Activated T-helper 17 cell treated with anti-CD3 and anti-CD28 coated beads, Interleukin-2, amount 50 U/mL, for 72 hours (primary cell): ENCODE data around the gene LRRC7. TPM values are rescaled to one million over a fixed set of nuclear protein-coding genes. Genes with fewer than 3 reads are reported as not detected.
"Not testable (repeated sequence)": the region's sequence is repeated elsewhere in the genome, so short reads cannot be mapped to it uniquely, and the experiment has no call there.

ENCODE experiments used
- ATAC-seq: fragments of 150-1000 bp; cut with Tn5 transposase; replicated peaks from 2 replicates; pipeline ENCODE4 v1.10.0; 2021; ENCODE audit warnings: mild to moderate bottlenecking, moderate library complexity
- H3K27ac Mint-ChIP-seq: one replicate; pipeline ENCODE4 v1.8.0; 2022; ENCODE audit warnings: mixed read lengths
- H3K27me3 Mint-ChIP-seq: one replicate; pipeline ENCODE4 v1.8.0; 2022; ENCODE audit warnings: mixed read lengths
- H3K36me3 Mint-ChIP-seq: one replicate; pipeline ENCODE4 v1.8.0; 2022; ENCODE audit warnings: low read depth, mild to moderate bottlenecking, mixed read lengths
- H3K4me1 Mint-ChIP-seq: one replicate; pipeline ENCODE4 v1.8.0; 2022; ENCODE audit warnings: mixed read lengths
- H3K4me3 Mint-ChIP-seq: one replicate; pipeline ENCODE4 v1.8.0; 2022; ENCODE audit warnings: mild to moderate bottlenecking, mixed read lengths
- H3K9me3 Mint-ChIP-seq: one replicate; pipeline ENCODE4 v1.8.0; 2022; ENCODE audit warnings: mixed read lengths
- total RNA-seq, 2 donors: library from RNA; stranded (reverse); gene quantifications; one replicate each; pipeline ENCODE4 v1.2.3, GENCODE V29; 2022

Gene LRRC7
- total RNA-seq, 2 donors from 2014 or later, result not detected

DNA sequence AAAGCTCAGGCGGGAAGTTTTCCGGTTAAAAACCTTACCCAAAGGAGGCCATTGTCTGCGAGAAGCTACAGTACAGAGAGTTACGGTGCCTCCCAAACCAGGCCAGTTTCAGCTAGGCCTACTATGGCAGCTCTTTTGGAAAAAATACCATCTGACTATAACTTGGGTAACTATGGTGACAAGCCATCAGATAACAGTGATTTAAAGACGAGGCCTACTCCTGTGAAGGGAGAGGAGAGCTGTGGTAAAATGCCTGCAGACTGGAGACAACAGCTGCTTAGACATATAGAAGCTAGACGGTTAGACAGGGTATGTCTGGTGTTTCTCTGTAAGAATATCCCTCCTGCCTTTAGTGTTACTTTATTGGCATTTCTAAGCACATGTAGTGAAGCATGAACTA lies 471.8 kb downstream of the LRRC7 start:
- no peak for ATAC-seq
- Mint-ChIP-seq H3K27ac (no peak overlapping the region), H3K4me3 (no peak overlapping the region), H3K27me3 (no peaks in the 10 kb centered on the region), H3K4me1 (no peaks in the 10 kb centered on the region), H3K9me3 (no peaks in the 10 kb centered on the region), H3K36me3 (no peaks in the 10 kb centered on the region)

DNA sequence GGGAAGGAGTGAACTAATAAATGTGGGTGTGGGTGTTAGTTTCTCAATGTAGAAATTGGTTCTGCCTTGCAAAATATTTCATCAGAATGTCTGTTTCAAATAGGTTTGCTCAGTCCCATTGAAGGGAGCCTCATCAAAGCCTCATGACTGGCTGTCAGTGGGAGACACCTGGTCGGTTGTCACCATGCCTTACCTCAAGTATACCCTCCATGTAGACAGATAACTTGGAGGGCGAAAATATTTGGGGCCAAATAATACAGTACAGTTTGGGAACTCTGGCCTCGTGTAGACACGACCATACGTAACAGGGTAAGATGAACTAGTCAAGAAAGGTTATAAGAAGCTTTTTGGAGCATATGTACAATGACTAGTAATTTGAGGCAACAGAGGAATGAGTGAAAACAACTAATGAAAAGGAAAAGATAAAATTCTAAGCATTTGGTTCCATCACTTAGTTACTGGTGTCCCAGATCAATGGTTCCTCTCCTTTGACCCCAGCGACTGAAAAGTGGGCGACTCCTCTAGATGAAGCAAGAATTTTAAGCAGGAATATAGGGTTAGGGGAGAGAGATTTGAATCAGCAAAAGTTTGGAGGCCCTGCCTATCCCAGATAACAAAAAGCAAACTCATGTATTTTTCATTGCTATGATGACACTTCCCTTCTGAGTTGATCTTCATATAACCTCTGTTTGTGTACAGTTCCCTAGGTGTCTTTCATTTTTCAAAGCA lies 473.8 kb downstream of the LRRC7 start:
- no peaks in the 10 kb centered on the region for H3K36me3 Mint-ChIP-seq
- no peak overlapping the region for H3K27ac Mint-ChIP-seq
- no peaks in the 10 kb centered on the region for H3K4me1 Mint-ChIP-seq
- no peaks in the 10 kb centered on the region for H3K9me3 Mint-ChIP-seq
- H3K4me3 Mint-ChIP-seq, result no peak overlapping the region
- no peaks in the 10 kb centered on the region for H3K27me3 Mint-ChIP-seq
- ATAC-seq, result no peak

DNA sequence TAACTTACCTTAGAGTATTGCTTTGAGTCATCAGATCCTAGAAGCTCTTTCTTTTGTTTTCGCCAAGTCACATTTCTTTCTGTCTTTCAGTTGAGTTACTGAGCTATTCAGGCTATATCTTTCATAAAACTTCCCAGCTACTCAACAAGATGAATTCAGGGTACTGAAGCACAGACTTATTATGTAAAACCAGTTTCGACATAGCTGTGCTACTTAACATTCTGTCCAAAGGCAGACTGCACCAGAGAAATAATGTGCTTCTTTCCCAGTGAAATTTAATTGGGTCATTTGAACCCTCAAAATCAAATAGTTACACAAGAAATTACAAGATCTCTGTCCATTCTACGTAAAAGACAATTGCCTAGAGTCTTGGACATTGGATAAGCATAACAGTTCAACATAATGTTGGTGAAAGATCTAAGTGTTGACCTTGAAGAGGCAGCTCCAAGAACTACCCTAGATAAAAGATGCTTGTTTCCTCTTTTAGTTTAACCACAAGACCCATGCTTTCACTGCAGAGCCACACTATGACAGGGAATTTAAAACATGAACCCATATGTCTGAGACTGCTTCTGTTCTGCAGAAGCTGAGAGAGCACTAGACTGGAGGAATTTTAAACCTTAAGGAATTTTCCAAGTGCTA lies 474.5 kb downstream of the LRRC7 start:
- Mint-ChIP-seq H3K9me3 (no peaks in the 10 kb centered on the region), H3K4me1 (no peaks in the 10 kb centered on the region), H3K27me3 (no peaks in the 10 kb centered on the region), H3K36me3 (no peaks in the 10 kb centered on the region), H3K27ac (no peak overlapping the region), H3K4me3 (no peak overlapping the region)
- no peak for ATAC-seq

DNA sequence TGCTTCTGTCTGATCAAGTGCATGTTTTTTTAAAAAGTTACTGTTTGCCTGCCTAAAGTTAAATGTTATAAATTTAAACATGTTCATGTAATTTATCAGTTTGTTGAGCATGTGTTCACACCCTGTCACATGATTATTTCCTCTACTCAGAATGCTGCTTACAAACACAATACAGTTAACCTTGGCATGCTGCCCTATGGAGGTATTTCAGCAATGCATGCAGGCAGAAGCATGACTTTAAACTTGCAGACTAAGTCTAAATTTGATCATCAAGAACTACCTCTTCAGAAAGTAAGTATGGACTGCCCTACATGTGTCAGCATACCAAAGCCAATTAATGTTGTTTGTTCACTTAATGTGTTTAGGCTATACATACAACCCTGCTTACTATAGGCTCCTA lies 476.1 kb downstream of the LRRC7 start:
- H3K27ac Mint-ChIP-seq, result no peak overlapping the region
- no peaks in the 10 kb centered on the region for H3K36me3 Mint-ChIP-seq
- H3K9me3 Mint-ChIP-seq, result no peaks in the 10 kb centered on the region
- no peak overlapping the region for H3K4me3 Mint-ChIP-seq
- no peak for ATAC-seq
- H3K4me1 Mint-ChIP-seq, result no peaks in the 10 kb centered on the region
- H3K27me3 Mint-ChIP-seq, result no peaks in the 10 kb centered on the region

DNA sequence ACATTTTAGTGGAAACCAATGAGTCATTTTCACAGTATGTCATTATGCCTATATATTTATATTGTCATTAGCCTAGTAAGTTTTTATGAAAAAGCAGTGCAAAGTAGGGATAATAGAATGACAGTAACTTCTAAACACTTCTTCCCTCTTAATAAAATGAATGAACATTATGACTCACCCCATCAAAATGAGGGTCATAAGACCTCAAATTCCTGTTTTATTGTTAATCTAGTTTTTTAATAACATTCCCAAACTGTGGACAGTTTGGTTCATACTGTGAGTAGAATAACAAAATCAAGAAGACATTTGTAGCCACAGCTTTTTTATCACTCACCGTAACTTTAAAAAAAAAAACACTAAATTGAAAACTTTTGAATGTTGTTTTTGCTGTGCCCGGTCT lies 477.1 kb downstream of the LRRC7 start:
- Mint-ChIP-seq H3K27ac (no peak overlapping the region), H3K4me1 (no peaks in the 10 kb centered on the region), H3K36me3 (no peaks in the 10 kb centered on the region), H3K4me3 (no peak overlapping the region), H3K27me3 (no peaks in the 10 kb centered on the region), H3K9me3 (no peaks in the 10 kb centered on the region)
- no peak for ATAC-seq

DNA sequence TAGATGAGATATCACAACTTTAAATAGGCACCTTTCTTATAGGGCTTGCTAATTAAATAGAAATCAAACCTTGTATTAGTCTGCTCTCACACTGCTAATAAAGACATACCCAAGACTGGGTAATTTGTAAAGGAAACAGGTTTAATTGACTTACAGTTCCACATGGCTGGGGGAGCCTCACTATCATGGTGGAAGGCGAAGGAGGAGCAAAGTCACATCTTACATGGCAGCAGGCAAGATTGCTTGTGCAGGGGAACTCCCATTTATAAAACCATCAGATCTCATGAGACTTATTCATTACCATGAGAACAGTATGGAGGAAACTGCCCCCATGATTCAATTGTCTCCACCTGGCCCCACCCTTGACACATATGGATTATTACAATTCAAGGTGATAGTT lies 477.9 kb downstream of the LRRC7 start:
- not testable (repeated sequence) for H3K27me3 Mint-ChIP-seq, H3K9me3 Mint-ChIP-seq, ATAC-seq, H3K27ac Mint-ChIP-seq, H3K36me3 Mint-ChIP-seq, H3K4me1 Mint-ChIP-seq, H3K4me3 Mint-ChIP-seq

DNA sequence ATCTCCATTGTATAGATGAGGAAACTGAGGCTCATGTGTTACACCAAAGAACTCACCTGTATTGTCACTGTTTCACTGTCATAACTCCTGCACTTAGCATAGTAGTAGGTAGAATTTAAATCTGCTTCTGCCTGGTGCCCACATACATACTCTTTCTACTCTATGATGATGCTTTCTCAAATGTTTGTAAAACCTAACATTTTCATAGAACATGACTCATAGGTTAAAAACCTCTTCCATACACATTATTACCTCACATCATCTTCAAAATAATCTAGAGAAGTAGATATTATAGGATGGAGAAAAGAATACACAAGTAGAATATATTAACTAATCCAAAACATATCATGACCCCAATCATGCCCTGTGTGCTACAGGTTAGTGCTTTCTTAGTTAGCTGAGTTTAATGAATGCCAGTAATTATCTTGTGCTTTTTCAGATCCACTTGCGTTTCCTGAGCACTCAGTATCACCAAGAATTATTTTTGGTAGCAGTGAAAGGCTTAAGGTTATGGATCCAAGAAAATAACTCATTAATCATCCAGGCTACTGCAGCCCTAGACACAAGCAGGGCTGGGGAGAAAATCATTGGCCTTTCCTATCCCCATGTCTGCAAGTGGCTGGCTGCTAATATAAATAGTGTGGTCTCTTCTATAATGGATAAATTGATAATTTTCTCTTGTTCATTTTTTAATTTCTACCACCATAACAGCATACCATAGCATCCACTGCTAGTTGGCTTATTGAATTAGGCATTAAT lies 480.8 kb downstream of the LRRC7 start:
- no peak overlapping the region for H3K27ac Mint-ChIP-seq
- ATAC-seq, result no peak
- no peaks in the 10 kb centered on the region for H3K36me3 Mint-ChIP-seq
- H3K27me3 Mint-ChIP-seq, result no peaks in the 10 kb centered on the region
- no peak overlapping the region for H3K4me3 Mint-ChIP-seq
- H3K9me3 Mint-ChIP-seq, result no peaks in the 10 kb centered on the region
- no peaks in the 10 kb centered on the region for H3K4me1 Mint-ChIP-seq

DNA sequence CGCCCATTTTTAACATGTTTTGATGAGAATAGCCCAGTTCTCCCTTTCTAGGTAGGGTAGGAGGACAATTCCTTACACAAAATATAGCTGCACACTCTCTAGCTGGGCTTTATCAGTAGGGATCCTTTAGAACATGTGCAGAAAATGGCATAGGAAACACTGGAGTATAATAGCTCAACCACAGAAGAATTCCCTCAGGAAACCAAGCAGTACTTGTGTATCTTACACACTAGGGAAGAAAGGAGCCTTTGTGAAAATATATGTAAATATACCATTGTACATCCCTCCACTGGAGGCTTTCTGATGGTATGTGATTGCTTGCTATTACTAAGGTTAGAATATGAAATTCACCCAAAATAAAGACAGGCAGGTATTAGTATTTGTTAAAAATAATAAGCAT lies 484.2 kb downstream of the LRRC7 start:
- no peak overlapping the region for H3K27ac Mint-ChIP-seq
- no peak overlapping the region for H3K4me3 Mint-ChIP-seq
- no peak for ATAC-seq
- no peaks in the 10 kb centered on the region for H3K9me3 Mint-ChIP-seq
- H3K27me3 Mint-ChIP-seq, result no peaks in the 10 kb centered on the region
- H3K4me1 Mint-ChIP-seq, result no peaks in the 10 kb centered on the region
- H3K36me3 Mint-ChIP-seq, result no peaks in the 10 kb centered on the region

DNA sequence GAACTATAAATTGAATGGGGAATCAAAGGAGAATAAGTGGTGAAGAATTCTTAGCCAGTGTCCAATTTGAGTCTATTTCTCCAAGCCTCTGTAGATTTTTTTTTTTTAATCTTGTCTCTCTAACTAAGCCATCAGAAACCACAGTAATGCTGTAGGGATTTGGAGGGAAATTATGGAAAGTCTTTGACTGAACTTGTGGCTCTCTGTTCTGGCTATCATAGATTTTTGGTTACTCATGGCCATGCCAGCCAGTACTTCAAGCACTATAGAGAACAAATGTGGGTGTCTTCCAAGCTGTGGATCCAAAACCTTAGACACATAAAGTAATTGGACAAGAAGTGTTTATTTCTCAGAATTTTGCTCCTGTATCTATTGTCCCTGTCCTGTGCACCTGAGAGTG lies 489.8 kb downstream of the LRRC7 start:
- H3K4me1 Mint-ChIP-seq, result no peaks in the 10 kb centered on the region
- H3K27me3 Mint-ChIP-seq, result no peaks in the 10 kb centered on the region
- no peak overlapping the region for H3K4me3 Mint-ChIP-seq
- no peak for ATAC-seq
- no peak overlapping the region for H3K27ac Mint-ChIP-seq
- H3K9me3 Mint-ChIP-seq, result no peaks in the 10 kb centered on the region
- no peaks in the 10 kb centered on the region for H3K36me3 Mint-ChIP-seq

DNA sequence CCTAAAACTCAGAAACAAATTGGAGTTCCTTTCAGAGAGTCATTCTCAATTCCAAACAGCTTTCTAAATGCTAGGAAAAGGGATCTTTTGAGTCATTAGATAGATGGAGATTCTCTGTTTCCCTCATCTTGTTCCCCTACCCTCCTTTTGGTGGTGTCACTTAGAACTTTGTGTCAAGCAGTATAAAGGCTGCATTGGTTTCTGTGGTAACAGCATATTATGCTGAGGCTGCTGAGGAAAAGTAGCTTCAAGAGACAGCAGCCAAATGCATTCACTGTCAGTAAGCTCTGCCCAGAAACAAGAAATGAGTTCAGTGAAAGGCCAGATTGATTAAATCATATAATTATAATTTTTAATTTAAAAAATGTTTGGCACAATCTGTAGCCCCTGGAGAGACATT lies 493.5 kb downstream of the LRRC7 start:
- no peaks in the 10 kb centered on the region for H3K4me1 Mint-ChIP-seq
- no peaks in the 10 kb centered on the region for H3K36me3 Mint-ChIP-seq
- H3K4me3 Mint-ChIP-seq, result no peak overlapping the region
- no peaks in the 10 kb centered on the region for H3K27me3 Mint-ChIP-seq
- no peaks in the 10 kb centered on the region for H3K9me3 Mint-ChIP-seq
- no peak for ATAC-seq
- no peak overlapping the region for H3K27ac Mint-ChIP-seq

DNA sequence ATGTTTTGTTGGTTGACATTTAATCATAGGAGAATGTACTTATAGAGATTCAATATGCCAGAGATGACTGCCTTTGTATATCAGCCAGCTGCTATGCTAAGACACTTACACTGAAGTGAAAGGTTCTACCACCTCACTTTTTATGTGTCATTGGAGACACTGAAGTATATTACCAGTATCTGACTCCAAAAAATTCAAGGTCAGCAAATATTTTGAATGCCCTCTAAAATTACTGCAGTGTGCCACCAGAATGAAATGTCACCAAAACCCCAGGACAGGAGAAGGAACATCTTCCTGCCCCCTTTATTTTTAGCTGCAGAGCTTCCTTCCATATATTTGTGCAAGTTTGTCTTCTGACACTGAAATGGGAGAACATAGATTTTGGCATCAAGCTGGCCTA lies 496.1 kb downstream of the LRRC7 start:
- no peaks in the 10 kb centered on the region for H3K36me3 Mint-ChIP-seq
- H3K4me3 Mint-ChIP-seq, result no peak overlapping the region
- peaks cover 7% of the 10 kb centered on the region for H3K9me3 Mint-ChIP-seq
- no peaks in the 10 kb centered on the region for H3K27me3 Mint-ChIP-seq
- ATAC-seq, result no peak
- H3K27ac Mint-ChIP-seq, result no peak overlapping the region
- no peaks in the 10 kb centered on the region for H3K4me1 Mint-ChIP-seq

DNA sequence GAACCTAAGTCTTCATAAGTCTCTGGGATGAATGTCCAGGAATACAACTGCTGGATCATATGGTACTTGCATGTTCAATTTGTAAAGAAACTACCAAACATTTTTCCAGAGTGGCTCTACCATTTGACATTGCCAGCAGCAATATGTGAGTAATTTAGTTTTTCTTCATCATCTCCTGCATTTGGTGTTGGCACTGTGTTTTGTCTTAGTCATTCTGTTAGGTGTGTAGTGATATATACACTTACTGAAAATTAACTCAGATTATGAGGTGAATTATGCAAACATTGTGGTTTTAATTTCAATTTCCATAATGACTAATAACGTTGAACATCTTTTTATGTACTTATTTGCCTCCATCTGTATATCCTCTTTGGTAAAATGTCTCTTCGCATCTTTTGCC lies 499.0 kb downstream of the LRRC7 start:
- ATAC-seq, result peak; percentile 47
- no peaks in the 10 kb centered on the region for H3K4me1 Mint-ChIP-seq
- no peaks in the 10 kb centered on the region for H3K27me3 Mint-ChIP-seq
- no peak overlapping the region for H3K4me3 Mint-ChIP-seq
- no peak overlapping the region for H3K27ac Mint-ChIP-seq
- H3K9me3 Mint-ChIP-seq, result peaks cover 7% of the 10 kb centered on the region
- no peaks in the 10 kb centered on the region for H3K36me3 Mint-ChIP-seq

DNA sequence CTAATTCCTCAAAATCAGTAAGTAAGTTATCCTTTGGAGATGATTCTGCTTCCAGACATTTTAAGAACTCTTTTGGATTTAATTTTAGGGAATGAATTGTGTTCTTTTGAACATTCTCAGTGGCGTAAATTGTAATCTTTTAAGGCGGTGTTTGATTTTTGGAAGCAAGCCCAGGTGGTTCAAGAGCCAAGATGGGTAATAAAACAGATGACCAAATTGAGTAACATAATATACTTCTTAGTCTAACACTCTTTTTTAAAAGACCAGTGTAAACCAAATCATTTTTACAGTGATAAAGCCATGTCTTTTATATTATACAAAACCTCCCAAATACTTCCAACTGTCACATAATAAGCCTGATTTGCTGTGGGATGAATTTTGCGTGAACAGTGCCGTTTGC lies 503.9 kb downstream of the LRRC7 start:
- peaks cover 8% of the 10 kb centered on the region for H3K27me3 Mint-ChIP-seq

DNA sequence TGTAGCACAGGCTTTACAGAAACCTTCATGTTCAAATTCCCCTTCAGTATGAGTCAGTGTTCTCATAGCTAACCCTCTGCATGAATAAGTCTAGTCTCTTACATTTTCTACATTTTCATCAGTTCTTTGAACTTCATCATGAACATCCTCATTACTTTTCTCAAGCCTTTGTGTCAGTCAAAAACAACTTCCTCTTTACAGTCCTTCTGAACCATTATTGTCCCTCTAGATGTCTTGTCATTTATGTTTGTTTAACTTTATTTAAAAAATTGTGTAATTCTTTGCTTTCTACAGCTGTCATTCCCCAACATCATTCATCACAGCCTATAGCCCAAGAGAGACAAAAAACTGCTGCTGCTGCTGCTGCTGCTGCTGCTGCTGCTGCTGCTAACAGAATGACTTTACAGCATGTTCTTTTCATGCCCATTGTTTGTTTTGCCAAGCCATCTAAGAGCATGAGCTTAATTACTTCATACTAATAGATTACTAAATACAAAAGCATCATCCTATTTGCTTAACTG lies 504.6 kb downstream of the LRRC7 start:
- no peak overlapping the region for H3K27ac Mint-ChIP-seq
- H3K9me3 Mint-ChIP-seq, result no peaks in the 10 kb centered on the region
- peak; percentile 12 for ATAC-seq
- H3K4me1 Mint-ChIP-seq, result no peaks in the 10 kb centered on the region
- H3K4me3 Mint-ChIP-seq, result no peak overlapping the region
- H3K36me3 Mint-ChIP-seq, result no peaks in the 10 kb centered on the region
- peaks cover 8% of the 10 kb centered on the region for H3K27me3 Mint-ChIP-seq

More for the DNA sequence above, 503.9 kb downstream of the LRRC7 start:
- no peak for ATAC-seq
- Mint-ChIP-seq H3K4me3 (no peak overlapping the region), H3K36me3 (no peaks in the 10 kb centered on the region), H3K4me1 (no peaks in the 10 kb centered on the region), H3K9me3 (peaks cover 6% of the 10 kb centered on the region), H3K27ac (no peak overlapping the region)

DNA sequence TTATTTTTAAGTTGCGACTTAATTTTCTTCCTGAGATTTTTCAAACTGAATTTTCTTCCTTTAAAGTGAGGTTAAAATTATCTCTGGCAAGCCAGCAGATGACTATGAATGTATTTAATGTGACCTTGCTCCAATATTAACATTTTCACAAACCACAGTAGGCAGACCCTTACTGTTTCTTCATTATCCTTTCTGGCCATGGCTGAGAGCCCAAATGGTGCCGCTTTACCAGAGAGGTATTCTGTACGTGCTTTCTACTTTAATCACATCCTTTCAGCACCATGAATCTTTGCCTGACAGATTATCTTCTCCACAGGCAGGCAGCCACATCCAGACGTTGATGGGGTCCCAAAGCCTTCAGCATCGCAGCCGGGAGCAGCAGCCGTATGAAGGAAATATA lies 508.0 kb downstream of the LRRC7 start:
- peaks cover 13% of the 10 kb centered on the region for H3K27me3 Mint-ChIP-seq
- no peak overlapping the region for H3K4me3 Mint-ChIP-seq
- H3K9me3 Mint-ChIP-seq, result no peaks in the 10 kb centered on the region
- no peak overlapping the region for H3K27ac Mint-ChIP-seq
- H3K36me3 Mint-ChIP-seq, result no peaks in the 10 kb centered on the region
- no peak for ATAC-seq
- H3K4me1 Mint-ChIP-seq, result no peaks in the 10 kb centered on the region
